ENCODE measurements around the gene F13A1.

Gene F13A1

DNA sequence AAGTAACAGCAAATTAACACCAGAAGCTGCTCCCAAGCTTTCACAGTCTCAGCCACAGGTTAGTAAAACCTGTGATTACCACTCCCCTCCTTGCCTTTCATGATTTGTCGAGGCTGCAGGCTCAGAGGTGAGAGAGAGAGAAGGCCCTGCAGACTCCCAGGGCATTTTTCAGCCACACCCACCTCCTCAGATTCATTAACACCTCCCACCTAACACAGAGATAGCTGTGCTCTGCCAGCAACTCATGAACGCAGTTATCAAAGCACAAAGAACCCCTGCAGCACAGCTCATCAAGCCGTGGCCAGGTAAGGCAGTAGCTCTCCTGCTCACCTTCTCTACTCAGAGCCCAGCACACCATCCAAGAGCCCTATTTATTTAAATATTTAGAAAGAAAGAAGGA is 27.1 kb downstream of the F13A1 start:
- no peak for DNase-seq
- TF ChIP-seq GATA1 (IDR thresholded peaks at IDR 0.05; ENCODE audit: low read depth, low read length) = no peak
- TF ChIP-seq POLR2A (IDR thresholded peaks at IDR 0.05; ENCODE audit: low read length) = no peak

DNA sequence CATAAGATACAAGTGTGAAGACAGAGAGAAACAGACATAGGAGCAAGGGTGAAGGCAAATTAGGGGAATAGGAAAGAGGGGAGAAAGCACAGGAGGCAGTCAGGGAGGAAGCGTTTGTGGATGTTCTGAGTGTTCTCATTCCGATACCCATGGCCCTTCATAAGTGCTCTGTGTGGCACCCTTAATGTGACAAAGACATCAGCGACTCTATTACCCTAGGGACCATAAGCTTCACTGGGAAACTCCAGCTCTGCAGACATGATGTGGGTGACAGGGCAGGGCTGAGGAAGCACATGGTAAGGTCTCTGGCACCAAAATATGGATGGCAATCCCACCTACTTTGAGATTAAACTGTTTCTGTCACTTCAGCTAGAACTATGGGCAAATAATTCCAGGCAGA is 33.0 kb downstream of the F13A1 start:
- no peak for DNase-seq
- no peak for TF ChIP-seq POLR2A (IDR thresholded peaks at IDR 0.05; ENCODE audit: low read length)
- TF ChIP-seq GATA1 (IDR thresholded peaks at IDR 0.05; ENCODE audit: low read depth, low read length) = no peak

DNA sequence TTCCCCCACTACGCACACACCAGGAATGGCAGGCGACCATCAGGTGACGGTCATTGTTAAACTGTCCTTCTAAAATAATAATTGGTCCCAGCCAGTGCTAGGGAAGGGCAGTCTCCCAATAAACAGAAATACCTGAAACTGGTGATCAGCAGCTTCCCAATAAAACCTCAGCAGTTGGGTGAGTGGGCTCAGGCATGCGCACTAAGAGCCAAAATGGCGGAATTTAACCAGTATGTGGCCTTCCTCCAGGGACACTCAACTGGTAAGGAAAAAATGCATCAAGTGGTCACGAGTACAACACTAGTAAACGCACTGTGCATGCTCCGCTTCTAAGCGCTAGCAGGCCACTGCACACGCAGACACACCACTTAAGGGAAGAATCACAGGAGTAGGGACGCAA is 34.8 kb downstream of the F13A1 start:
- no peak for DNase-seq
- TF ChIP-seq GATA1 (IDR thresholded peaks at IDR 0.05; ENCODE audit: low read depth, low read length) = no peak
- TF ChIP-seq POLR2A (IDR thresholded peaks at IDR 0.05; ENCODE audit: low read length) = no peak

DNA sequence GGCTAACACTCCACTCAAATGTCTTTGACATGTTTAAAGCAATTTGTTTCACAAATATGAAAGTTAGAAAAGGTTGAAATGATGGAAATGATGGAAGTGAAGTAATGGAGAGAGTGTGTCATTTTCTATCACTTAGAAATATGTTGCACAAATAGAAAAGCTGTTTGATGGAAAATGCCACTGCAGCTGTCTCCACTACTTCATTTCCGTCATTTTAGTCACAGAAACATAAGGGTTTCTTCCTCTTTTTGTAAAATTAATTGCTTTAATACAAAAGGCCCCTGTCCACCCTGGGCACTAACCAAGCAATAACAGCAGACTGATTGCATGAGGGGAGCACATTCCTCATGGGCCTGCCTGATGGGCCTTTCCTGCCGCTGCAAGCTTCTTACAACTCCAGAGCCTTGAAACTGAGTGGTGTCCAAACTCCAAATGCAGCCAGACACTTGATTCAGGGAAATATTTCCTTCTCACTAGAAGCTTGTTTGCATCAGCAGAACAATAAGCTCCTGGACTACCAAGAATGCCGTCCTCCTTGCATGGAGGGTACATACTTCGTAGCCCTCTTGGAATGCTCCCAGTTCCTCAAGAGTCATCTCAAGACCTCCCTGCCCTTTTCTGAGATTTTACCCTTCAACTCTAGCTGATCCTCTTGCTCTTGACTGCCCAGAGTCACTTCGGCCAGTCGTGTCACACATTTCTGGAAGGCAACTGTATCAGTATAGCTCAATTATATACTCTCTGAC is 36.1 kb downstream of the F13A1 start:
- no peak for TF ChIP-seq GATA1 (IDR thresholded peaks at IDR 0.05; ENCODE audit: low read depth, low read length)
- TF ChIP-seq POLR2A (IDR thresholded peaks at IDR 0.05; ENCODE audit: low read length) = no peak
- no peak for DNase-seq

DNA sequence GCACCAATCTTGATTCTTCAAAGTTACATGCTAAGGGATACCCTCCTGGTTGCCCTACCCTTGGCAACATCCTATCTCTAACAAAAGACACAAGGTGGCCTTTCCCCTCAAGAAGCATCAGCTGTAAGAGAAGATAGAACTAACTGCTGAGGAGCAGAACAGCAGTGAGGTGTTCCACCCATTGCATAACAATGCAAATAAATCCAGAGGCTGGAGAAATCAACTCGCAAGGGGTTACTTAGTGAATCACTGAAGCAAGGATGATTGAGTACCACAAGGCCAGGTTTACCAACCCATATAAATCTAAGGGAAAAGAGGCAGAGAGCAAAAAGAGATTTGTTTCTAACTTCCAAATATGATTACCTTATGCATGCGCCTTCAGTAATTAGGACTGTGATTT is 36.7 kb downstream of the F13A1 start:
- TF ChIP-seq GATA1 (IDR thresholded peaks at IDR 0.05; ENCODE audit: low read depth, low read length) (no peak), POLR2A (IDR thresholded peaks at IDR 0.05; ENCODE audit: low read length) (no peak)

DNA sequence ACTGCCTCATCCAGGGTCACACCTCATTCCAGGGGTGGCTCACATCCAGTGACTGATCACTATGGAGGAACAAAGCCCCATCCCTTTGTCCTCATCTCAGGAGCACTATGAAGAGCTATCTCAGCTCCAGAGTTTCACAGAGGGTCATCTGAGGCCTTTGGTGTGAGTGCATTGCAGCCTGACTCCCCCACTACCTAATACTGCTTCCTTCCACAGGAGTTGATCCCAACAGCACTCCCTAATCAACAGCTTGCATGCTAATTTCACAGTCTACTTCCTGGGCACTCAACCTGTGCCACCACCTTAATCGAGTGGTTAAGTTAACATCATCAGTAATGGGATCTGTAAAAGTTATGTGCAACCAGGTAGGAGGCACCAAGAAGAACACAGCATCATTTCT is 37.7 kb downstream of the F13A1 start:
- TF ChIP-seq GATA1 (IDR thresholded peaks at IDR 0.05; ENCODE audit: low read depth, low read length) (no peak), POLR2A (IDR thresholded peaks at IDR 0.05; ENCODE audit: low read length) (no peak)
- DNase-seq = no peak

More for the DNA sequence above, 36.7 kb downstream of the F13A1 start:
- no peak for DNase-seq

DNA sequence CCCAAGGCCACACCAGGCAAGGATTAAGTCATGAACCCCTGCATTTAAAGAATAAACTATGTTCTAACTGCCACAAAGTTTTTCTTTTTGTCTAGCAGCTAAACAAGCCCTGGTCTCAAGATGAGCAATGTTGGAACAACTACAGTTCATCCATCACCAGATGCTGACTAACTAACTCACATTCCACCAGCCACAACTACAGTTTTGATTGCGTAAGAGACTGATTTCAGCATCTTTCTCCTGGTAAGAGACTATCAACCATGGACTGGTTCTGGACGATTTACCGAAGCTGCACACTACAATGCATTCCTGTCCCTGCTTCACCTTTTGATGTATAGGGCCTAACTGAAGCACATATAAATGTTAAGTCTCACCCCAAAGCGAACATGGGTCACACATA is 43.0 kb downstream of the F13A1 start:
- TF ChIP-seq GATA1 (IDR thresholded peaks at IDR 0.05; ENCODE audit: low read depth, low read length) (no peak), POLR2A (IDR thresholded peaks at IDR 0.05; ENCODE audit: low read length) (no peak)
- DNase-seq = no peak

DNA sequence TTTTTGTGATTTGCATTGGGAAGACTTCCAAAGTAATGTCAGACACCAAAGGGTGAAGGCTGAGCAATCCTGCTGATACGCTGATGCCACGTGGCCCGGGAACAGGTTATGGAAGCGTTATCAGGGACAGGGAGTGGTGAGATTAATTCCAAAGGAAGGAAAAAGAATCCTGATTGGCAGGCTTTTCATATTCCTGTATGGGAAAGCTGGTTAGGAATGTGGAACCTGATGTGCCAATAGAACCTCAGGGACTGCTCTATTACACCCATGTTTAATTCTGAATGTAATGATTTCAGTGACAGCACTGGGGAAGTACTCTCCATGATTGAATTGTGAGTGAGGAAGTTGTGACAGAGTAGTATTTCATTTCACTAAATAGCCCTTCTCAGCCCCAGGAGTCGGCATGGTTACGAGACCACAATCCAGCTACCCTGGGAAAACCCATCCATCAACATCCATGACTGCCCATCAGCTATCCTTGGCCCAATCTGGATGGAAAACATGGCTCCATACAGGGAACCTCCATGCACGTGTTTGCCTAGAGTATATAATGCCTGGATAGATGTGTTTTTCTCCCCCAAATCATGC is 49.4 kb downstream of the F13A1 start:
- TF ChIP-seq POLR2A (IDR thresholded peaks at IDR 0.05; ENCODE audit: low read length) = no peak
- no peak for TF ChIP-seq GATA1 (IDR thresholded peaks at IDR 0.05; ENCODE audit: low read depth, low read length)
- no peak for DNase-seq

DNA sequence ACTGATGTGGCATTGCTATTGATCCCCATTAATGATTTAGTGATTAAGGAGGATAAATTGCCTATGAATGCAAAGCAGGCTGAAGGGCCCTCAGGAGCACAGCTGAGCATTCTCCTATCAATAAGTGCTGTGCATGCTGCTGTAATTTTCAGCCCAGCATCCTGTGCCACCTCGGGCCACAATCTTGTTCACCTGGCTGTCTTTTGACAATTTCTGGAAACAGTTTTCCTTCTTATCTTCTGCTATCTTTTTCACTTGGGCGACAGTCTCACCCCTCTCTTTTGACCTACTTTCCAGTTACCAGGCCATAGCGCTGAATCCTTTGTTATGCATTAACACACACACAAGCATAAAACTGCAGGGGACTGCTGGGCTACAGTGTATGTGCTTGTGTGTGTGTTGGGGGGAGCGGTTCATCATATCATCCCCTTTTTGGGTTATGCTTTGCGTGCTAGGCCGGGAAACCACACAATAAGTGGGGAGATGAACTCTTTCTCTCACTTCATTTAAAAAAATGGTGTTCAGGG is 60.2 kb downstream of the F13A1 start:
- TF ChIP-seq POLR2A (IDR thresholded peaks at IDR 0.05; ENCODE audit: low read length) = no peak
- TF ChIP-seq GATA1 (IDR thresholded peaks at IDR 0.05; ENCODE audit: low read depth, low read length) = no peak
- DNase-seq = no peak

DNA sequence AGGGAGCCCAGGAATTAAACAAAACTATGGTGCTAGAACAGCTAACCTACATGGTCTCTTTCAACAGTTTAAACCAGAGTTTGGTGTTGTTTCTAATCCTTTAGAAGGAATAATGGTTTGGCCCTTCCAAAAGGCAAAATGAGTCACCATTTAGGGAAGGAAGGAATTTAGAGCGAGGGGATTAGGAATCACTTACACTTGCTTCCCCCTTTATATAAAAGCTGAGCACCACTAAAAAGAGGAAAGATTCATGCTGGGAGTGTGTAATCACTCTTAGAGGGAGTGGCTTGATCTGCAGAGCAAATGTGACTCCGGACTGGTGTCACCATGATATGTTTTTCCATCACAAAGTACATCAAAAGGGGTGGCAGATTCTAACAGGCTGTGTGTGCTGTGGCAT is 63.6 kb downstream of the F13A1 start:
- no peak for DNase-seq
- TF ChIP-seq POLR2A (IDR thresholded peaks at IDR 0.05; ENCODE audit: low read length) (no peak), GATA1 (IDR thresholded peaks at IDR 0.05; ENCODE audit: low read depth, low read length) (no peak)

DNA sequence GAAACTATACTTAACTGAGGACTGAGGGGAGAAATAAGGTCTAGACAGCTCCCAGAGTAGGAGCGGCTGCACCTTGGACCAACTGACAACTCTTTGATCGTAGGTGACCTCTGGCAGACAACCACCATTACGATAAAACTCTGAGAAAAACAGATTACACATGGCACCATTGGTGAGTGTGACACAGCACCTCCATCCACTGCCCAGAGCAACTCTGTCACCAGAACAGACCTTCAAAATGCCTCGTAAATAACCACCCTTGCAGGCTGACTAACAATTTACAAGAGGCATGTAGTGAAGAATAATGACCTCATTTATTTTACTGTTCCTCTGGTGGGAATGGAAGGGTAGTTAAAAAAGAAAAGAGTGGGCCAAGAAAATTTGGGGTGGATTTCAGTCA is 64.2 kb downstream of the F13A1 start:
- TF ChIP-seq POLR2A (IDR thresholded peaks at IDR 0.05; ENCODE audit: low read length) (no peak), GATA1 (IDR thresholded peaks at IDR 0.05; ENCODE audit: low read depth, low read length) (no peak)
- no peak for DNase-seq

DNA sequence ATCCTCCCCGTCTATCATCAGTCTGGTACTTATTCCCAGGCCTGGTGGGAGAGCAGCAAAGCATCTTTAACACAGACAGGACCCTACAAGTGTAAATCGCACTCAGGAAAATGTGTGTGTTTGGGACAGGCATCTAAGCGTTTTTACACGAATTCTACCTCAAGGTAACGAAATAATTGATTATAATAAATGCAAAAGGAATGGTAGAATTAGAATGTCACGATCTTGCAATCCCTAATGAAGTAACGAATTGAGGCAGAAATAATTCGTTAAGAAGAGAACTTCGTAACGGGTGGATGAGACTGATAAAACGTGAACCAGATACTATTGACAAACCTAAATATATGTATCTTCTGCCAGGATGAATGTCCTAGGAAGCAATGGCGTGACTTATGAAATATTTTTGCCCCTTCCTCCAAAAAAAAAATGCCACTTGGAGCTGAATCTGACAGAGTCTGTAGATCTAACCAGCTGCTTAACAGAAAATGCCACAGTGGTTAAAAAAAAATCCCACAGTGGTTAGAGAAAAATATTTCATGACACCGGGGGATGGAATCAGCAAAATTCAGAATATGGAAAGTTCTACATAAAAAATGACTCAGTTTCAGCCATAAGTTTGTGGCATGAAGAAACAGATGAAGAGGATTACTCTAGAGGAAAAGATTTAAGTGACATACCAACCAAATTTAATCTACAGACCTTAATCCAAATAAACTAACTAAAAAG is 68.7 kb downstream of the F13A1 start:
- DNase-seq = no peak
- TF ChIP-seq POLR2A (IDR thresholded peaks at IDR 0.05; ENCODE audit: low read length) (no peak), GATA1 (IDR thresholded peaks at IDR 0.05; ENCODE audit: low read depth, low read length) (no peak)

DNA sequence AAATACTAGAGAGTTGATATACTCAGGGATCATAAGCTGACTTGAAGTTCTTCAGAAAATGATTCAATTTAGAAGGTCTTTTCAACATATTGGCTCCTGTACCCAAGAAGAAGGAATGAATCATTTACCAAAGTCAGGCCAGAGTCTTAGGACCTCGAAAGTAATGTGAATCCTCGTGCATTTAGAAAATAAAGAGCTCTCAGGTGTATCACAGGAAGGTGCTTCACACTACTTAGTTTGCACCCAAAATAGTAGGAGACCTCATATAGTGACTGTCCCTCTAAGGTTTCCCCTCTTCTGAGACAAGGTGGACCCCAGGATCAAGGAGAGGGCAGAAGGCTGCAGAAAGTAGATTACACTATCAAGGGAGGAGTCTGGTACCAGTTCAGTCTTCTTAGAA is 71.8 kb downstream of the F13A1 start:
- TF ChIP-seq POLR2A (IDR thresholded peaks at IDR 0.05; ENCODE audit: low read length) = no peak
- no peak for TF ChIP-seq GATA1 (IDR thresholded peaks at IDR 0.05; ENCODE audit: low read depth, low read length)
- DNase-seq = no peak

DNA sequence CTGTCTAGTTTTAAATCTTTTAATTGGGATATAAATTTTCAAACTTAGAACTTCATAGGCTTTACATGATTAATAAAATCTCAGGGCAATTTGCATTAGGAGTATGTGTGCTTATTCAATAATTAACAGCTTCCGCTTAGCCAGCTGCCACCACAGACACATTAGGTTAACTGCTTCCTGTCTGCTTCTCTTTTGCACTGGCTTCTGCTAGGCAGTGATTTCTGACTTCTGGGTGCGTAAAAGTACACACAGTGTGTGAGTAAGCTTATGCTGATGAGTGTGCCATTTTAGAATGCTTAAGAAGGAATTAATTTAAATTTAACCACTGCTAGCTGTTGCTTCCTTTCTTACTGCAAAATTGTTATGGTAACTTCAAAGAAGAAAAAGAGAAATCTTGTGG is 73.9 kb downstream of the F13A1 start:
- DNase-seq = no peak
- TF ChIP-seq POLR2A (IDR thresholded peaks at IDR 0.05; ENCODE audit: low read length) (no peak), GATA1 (IDR thresholded peaks at IDR 0.05; ENCODE audit: low read depth, low read length) (no peak)
